A549 (cell line): ENCODE data around the gene ADAMTS13.

Experiments used
- CHD4 ChIP-seq: fragments of 200-600 bp; sonication (generic); IDR thresholded peaks from 2 replicates; pipeline ENCODE4 v1.6.1; 2016; ENCODE audit warnings: antibody characterized with exemption, mild to moderate bottlenecking, borderline replicate concordance
- EP300 ChIP-seq, 2 experiments: fragments of >200 bp; sonication (Bioruptor Twin); formaldehyde crosslinking; IDR thresholded peaks; 2 replicates in 1 of 2; 3 replicates in 1 of 2; pipeline ENCODE4 v1.6.1; 2016 to 2017
- GATA3 ChIP-seq: IDR thresholded peaks from 2 replicates; pipeline ENCODE4 v1.6.1; 2012; ENCODE audit warnings: borderline replicate concordance
- HOXB5 ChIP-seq: fragments of 250-450 bp; sonication (Bioruptor Pico); IDR thresholded peaks from 2 replicates; pipeline ENCODE4 v1.5.0; 2020; ENCODE audit warnings: mild to moderate bottlenecking, moderate library complexity
- JUNB ChIP-seq: fragments of >200 bp; sonication (Bioruptor Twin); formaldehyde crosslinking; IDR thresholded peaks from 2 replicates; pipeline ENCODE4 v1.6.1; 2016
- PHF8 ChIP-seq: fragments of 200-600 bp; sonication (generic); IDR thresholded peaks from 2 replicates; pipeline ENCODE4 v1.6.1; 2016; ENCODE audit warnings: low read depth, mild to moderate bottlenecking, antibody characterized with exemption, moderate library complexity, borderline replicate concordance
- POLR2A ChIP-seq: IDR thresholded peaks from 2 replicates; pipeline ENCODE4 v1.6.1; 2012; ENCODE audit warnings: mild to moderate bottlenecking, low read length
- RFX5 ChIP-seq: fragments of 450-650 bp; IDR thresholded peaks from 2 replicates; pipeline ENCODE4 v1.7.1; 2014; ENCODE audit warnings: antibody characterized with exemption, mild to moderate bottlenecking, moderate library complexity
- TFCP2L1 ChIP-seq: fragments of 250-450 bp; sonication (Bioruptor Pico); IDR thresholded peaks from 2 replicates; pipeline ENCODE4 v1.5.0; 2021; ENCODE audit warnings: mild to moderate bottlenecking
- TF ChIP-seq, protein P1 (sequence below): fragments of >200 bp; sonication (Bioruptor Twin); formaldehyde crosslinking; IDR thresholded peaks from 3 replicates; pipeline ENCODE4 v1.5.1; 2016
- TF ChIP-seq, protein P2 (sequence below): IDR thresholded peaks from 2 replicates; pipeline ENCODE4 v1.6.1; 2012
- TF ChIP-seq, protein P3 (sequence below): fragments of 200-600 bp; sonication (generic); IDR thresholded peaks from 2 replicates; pipeline ENCODE4 v1.6.1; 2016; ENCODE audit warnings: antibody characterized with exemption, mild to moderate bottlenecking, moderate library complexity

DNA sequence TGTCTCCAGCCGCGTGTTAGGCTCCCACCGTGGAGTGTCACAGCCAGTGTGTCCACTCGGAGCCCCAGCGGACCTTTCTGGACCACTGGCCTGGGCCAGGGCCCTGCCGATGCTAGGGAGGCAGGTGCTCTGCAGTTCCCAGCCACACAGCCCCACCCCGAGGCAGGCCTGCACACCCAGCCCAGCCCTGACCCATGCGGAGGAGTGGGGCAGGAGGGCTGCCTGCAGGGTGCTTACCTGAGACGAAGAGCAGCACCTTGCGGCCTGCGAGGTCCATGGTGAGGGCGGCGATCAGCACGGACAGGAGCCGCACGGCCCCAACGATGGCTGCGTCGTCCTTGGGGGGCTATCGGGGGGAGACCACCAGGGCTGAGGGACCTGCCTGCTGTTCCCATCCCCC, 51.6 kb downstream of the ADAMTS13 start:
- TF ChIP-seq, protein P1, sequence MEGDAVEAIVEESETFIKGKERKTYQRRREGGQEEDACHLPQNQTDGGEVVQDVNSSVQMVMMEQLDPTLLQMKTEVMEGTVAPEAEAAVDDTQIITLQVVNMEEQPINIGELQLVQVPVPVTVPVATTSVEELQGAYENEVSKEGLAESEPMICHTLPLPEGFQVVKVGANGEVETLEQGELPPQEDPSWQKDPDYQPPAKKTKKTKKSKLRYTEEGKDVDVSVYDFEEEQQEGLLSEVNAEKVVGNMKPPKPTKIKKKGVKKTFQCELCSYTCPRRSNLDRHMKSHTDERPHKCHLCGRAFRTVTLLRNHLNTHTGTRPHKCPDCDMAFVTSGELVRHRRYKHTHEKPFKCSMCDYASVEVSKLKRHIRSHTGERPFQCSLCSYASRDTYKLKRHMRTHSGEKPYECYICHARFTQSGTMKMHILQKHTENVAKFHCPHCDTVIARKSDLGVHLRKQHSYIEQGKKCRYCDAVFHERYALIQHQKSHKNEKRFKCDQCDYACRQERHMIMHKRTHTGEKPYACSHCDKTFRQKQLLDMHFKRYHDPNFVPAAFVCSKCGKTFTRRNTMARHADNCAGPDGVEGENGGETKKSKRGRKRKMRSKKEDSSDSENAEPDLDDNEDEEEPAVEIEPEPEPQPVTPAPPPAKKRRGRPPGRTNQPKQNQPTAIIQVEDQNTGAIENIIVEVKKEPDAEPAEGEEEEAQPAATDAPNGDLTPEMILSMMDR: no peak
- no peak for TF ChIP-seq TFCP2L1 (CRISPR knock-in tag)
- TF ChIP-seq, protein P2, sequence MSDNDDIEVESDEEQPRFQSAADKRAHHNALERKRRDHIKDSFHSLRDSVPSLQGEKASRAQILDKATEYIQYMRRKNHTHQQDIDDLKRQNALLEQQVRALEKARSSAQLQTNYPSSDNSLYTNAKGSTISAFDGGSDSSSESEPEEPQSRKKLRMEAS: no peak
- no peak for TF ChIP-seq JUNB
- no peak for TF ChIP-seq PHF8
- no peak for TF ChIP-seq CHD4
- no peak for TF ChIP-seq POLR2A
- no peak for TF ChIP-seq EP300 (IDR thresholded peaks at IDR 0.05)
- no peak for TF ChIP-seq RFX5
- no peak for TF ChIP-seq HOXB5
- TF ChIP-seq, protein P3, sequence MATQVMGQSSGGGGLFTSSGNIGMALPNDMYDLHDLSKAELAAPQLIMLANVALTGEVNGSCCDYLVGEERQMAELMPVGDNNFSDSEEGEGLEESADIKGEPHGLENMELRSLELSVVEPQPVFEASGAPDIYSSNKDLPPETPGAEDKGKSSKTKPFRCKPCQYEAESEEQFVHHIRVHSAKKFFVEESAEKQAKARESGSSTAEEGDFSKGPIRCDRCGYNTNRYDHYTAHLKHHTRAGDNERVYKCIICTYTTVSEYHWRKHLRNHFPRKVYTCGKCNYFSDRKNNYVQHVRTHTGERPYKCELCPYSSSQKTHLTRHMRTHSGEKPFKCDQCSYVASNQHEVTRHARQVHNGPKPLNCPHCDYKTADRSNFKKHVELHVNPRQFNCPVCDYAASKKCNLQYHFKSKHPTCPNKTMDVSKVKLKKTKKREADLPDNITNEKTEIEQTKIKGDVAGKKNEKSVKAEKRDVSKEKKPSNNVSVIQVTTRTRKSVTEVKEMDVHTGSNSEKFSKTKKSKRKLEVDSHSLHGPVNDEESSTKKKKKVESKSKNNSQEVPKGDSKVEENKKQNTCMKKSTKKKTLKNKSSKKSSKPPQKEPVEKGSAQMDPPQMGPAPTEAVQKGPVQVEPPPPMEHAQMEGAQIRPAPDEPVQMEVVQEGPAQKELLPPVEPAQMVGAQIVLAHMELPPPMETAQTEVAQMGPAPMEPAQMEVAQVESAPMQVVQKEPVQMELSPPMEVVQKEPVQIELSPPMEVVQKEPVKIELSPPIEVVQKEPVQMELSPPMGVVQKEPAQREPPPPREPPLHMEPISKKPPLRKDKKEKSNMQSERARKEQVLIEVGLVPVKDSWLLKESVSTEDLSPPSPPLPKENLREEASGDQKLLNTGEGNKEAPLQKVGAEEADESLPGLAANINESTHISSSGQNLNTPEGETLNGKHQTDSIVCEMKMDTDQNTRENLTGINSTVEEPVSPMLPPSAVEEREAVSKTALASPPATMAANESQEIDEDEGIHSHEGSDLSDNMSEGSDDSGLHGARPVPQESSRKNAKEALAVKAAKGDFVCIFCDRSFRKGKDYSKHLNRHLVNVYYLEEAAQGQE: no peak
- TF ChIP-seq GATA3: no peak
